NCI-H2196 treated with DMSO at 0.1 percent for 48 hours (cell line): ENCODE measurements around the gene TMEM150C.
"Not testable (repeated sequence)": the region's sequence is repeated elsewhere in the genome, so short reads cannot be mapped to it uniquely, and the experiment has no call there.

Source experiments
- DNase-seq: peaks from one replicate; lab custom pipeline; 2025; ENCODE audit not compliant: unreplicated experiment; lab: John Stamatoyannopoulos, UW

The TMEM150C gene

DNA sequence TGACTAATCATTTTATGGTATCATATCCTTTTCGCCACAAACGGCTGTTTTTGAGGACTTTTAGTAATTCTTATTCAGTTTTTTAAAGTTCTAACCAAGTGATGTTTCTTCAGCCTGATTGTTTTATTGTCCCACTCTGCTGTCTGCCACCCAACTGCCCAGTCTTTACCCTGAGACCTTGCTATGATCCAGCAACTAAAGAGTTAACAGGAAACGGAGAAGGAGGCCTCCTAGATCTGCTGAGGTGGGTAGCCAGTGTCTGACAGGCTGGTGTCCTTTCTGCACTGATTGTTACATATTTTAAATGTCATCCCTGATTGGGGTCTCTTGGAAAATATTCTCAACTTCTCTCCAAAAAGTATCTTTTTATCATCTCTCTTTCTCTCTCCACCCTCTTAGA, 7.9 kb upstream of the TMEM150C start:
- DNase-seq = no peak

DNA sequence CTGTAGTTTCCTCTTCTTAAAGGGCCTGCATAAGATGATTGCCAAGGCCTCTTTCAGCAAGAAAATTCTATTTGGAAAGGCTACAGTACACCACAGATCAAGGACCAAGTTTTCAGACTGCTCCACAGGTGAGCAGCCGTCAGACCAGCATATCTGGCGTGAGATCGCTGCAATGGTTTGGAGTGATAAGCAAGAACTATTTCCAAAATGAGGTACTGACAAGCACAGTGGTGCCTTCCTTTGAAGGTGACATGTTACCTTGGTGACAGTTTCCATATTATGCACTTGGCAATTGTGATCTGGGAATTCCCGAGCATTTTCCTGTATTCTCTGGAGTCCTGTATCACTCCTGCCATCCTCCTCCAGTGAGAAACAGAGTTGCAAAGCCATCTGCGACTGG, 7.3 kb upstream of the TMEM150C start:
- no peak for DNase-seq

DNA sequence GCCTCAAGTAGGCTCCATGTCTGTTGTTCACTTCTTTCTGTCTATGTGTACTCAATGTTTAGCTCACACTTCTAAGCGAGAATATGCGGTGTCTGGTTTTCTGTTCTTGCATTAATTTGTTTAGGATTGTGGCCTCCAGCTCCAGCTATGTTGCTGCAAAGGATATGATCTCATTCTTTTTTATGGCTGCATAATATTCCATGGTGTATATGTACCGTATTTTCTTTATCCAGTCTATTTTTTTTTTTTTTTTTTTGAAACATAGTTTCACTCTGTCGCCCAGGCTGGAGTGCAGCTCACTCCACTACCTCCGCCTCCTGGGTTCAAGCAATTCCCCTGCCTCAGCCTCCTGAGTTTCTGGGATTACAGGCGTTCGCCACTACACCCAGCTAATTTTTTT, 5.7 kb upstream of the TMEM150C start:
- no peak for DNase-seq

DNA sequence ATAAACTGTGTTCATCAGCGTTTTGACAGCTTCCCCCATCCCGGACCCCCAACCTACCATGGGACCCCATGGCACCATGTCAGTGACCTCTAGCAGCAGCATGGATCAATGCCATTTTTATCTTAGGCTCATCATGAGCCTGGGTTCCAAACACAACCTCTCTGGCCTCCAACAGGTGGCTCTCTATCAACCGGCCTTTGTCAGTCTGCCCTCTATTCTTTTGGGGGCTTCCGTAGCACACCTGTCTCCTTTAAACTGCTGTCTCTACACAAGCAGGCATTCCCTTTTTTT, 721 bp upstream of the TMEM150C start:
- DNase-seq = no peak

DNA sequence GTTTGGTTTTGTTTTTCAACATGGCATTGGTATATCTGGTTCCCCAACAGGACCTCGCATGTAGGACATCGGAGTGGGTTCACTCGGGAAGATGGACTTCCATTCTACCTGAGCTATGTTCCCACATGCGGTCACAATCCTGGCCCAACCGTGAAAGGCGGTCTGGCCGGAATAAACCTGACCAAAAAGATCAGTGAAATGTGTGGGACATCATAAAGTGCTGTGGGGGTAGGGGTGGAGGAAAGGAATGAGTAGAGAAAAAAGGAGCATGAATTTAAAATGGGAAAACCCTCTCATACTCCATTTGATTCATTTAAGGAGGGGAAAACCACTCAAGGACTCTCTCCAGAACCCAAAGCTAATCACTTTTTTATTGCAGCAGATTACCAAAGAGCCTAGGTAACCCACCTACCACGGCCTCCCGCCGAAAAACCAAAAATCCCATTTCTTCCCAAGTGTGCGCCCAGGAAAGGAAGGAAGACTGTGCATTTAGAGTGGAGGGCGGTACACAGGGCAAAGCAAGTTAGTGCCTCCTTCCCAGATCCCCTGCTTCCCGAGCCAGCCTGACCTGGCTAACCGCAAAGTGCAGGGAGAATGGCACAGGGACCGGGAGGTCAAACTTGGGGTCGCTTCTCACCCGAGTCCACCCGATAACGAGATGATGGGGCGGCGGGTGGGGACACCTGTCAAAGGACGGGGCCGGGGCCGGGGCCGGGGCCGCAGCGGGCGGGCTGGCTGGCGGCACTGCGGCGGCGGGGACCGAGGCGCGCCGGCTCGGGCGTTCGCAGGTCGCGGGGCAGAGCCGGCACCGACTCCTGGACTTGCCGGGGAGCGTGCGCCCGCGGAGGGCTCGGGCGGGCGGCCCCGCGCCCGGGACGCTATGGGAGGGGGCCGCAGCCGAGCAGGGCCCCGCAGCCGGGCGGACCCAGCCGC, 669 bp downstream of the TMEM150C start:
- DNase-seq = no peak

DNA sequence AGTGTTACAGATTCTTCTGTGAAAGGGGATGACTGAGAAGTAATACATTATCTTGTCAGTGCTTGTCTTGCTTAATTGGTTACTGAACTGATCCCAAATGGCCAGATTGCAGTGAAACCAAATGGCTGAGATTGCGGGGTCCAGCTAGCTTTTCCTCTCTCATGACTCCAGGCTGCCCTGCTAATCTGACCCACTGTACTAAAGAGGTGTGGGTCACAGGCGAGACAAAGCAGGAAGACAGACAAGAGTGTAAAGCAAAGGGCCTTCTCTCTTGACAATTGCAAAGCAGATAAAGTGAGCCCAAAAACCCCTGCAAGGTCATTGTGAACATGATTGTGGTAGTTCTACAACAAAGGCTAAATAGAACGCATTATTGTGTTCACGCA, 2.1 kb downstream of the TMEM150C start:
- DNase-seq = no peak

DNA sequence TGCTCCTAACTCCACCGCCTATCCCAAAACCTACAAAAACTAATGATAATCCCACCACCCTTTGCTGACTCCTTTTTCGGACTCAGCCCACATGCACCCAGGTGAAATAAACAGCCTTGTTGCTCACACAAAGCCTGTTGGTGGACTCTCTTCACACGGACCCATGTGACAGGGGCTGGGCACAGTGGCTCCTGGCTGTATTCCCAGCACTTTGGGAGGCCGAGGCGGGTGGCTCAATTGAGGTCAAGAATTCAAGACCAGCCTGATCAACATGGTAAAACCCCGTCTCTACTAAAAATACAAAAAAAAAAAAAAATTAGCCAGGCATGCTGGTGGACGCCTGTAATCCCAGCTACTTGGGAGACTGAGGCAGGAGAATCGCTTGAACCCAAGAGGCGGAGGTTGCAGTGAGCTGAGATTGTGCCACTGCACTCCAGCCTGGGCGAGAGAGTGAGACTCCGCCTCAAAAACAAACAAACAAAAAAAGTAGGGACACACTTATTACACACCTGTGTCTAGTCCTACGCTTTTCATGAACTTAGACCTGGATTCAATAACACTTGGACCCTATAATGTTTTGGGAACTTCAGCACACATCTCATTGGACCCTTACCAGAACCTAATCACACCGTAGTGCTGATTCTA, 2.6 kb downstream of the TMEM150C start:
- not testable (repeated sequence) for DNase-seq

DNA sequence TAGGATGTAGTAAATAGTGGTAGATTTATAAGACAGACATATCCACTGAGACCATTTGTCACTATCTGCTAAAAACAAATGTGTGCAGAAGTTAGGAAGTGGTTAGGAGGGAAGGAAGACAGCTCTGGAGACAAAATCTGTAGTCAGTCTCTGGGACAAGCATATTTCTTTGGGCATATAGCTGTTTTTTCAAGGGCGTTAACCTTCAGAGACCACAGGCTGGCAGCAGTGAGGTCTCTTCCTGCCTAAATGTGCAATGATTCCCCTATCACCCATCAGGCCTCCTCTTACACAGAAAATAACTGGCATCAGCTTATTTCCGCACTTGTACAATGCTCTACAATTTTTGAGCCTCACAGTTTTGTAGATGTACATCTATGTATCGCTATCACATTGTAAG, 6.5 kb downstream of the TMEM150C start:
- DNase-seq = no peak

- DNase-seq = no peak
Observed at GRCh38 chr4:82553020-82553419, 8.8 kb downstream of the TMEM150C start.

DNA sequence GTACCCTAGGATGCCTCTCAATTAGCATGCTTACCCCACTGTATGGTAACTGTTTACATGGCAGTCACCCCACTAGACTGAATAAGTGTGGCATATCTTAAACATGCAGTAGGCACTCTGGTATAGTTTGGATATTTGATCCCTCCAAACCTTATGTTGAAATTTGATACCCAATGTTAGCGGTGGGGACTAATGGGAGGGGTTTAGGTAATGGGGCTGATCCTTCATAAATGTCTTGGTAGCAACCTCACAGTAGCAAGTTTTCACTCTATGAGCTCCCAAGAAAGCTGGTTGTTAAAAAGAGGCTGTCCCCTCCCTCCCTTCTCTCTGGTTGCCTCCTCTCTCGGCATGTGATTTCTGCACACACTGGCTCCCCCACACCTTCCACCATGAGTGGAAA, 10.1 kb downstream of the TMEM150C start:
- no peak for DNase-seq

DNA sequence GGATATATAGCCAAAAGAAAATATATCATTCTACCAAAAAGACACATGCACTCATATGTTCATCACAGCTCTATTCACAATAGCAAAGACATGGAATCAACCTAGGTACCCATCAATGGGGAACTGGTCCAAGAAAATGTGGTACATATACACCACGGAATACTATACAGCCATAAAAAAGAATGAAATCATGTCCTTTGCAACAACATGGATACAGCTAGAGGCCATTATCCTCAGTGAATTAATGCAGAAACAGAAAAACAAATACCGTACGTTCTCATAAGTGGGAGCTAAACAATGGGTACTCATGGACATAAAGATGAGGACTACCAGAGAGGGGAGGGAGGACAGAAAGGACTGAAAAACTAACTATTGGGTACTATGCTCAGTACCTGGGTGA, 13.9 kb downstream of the TMEM150C start:
- not testable (repeated sequence) for DNase-seq

DNA sequence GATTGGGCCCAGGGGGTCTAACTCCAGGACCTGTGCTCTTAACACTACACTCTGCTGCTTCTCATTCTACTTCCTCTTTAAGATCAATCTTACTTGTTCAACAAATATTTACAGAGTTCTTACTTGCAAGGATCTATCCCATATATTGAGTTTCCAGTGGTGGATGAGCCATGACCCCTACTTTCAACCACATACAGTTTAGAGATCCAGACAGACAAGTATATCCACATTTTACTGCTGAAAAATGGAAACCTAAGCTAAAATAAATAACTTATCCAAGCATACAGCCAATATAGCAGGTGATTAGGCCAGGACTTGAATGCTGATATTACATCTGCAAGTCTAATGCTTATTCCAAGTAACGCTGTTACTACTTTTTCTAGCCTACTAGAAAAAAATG, 18.7 kb downstream of the TMEM150C start:
- DNase-seq = peak; percentile 7

- no peak for DNase-seq
Observed at GRCh38 chr4:82542642-82543041, 19.1 kb downstream of the TMEM150C start.

DNA sequence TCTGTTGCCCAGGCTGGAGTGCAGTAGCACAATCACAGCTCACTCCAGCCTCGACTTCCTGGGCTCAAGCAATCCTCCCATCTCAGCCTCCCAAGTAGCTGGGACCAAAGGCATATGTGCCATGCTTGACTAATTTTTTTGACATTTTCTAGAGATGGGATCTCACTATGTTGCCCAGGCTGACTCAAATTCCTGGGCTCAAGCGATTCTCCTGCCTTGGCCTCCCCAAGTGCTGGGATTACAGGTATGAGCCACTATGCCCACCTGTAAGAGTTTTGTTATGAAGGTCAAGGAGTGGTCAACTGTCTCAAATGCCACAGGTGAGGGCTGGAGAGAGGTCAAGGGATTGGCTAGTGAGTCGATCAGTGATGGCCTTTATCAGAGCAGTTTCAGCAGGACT, 32.5 kb downstream of the TMEM150C start:
- no peak for DNase-seq

GRCh38 chr4:82528868-82529267, 32.9 kb downstream of the TMEM150C start:
- DNase-seq = no peak

- no peak for DNase-seq
Observed at GRCh38 chr4:82528074-82528473, 33.7 kb downstream of the TMEM150C start.

GRCh38 chr4:82525307-82525911, 36.4 kb downstream of the TMEM150C start:
- no peak for DNase-seq

DNA sequence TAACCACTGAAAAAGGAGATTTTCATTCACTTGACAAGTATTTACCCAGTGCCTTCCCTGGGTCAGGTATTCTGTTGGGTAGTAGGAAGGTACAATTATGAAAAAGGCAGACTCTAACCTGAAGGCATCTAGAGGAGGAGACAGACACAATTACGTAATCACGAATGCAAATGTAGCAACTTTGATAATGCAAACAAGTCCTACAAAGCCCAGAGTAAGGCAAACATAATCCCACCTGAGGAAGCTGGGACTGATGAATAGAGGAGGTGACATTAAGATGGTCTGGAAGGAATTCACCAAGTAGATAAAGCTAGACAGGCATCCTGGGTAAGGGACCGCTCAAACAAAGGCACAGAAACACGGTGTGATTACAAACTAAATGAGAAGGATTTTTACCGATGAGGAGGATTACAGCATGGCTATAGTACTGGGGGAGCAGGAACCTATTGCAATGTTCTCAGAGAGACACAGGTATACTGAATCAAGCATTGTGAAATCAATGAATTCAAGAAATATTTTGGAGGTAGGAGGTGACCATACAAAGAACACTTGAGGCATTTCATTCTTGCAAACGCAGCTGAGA, 37.1 kb downstream of the TMEM150C start:
- DNase-seq = no peak

DNA sequence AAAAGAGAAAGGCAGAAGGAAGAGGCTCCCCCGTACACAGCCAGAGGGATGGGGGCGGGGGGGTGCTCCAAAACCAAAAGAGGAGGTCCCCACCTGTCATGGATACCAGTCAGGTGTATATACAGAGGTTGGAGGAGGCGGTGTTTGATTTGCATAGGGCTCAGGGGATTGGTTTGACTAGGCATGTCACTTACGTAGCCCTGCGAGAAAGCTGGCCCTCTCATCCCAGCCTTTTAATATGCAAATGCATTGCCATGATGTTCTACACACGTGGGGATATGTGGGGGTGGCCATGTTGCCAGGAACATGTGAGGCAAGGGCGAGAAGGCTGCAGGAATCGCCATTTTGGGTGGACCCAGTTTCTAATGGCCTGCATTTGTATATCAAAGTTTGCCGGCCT, 38.6 kb downstream of the TMEM150C start:
- no peak for DNase-seq

DNA sequence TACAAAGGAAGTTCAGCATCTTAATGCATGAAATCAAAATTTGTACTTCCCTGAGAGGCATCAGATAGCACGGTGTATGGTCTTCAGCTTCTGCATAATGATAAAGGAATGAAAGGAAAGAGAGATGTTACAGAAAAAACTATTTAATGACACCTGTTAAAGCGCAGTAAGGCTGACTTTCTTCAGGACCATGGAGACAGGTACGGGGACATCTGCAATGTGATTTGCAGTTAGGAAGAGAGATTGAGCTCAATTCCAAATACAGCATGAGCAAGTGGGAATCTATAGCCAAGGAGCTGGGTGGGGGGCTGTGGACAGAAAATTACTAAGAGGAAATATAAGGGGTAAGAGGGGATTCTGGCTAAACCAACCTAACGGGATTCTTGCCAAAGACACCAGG, 39.3 kb downstream of the TMEM150C start:
- no peak for DNase-seq

DNA sequence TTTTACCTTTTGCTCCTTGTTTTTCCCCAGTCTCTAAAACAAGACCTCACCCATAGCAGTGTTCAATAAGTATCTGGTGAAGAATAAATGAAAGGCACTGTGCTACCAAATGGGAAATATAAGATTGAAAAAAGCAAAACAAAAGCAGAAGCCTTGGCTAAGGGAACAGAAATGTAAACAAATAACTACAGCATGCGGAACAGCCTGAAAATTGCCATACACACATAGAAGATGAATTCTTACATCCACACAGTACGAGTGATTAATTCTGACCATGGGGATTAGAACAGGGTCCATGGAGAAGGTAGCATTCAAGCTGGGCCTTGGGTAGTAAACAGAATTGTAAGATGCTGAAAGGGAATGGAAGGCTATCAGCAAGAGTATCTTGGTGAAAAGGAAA, 40.5 kb downstream of the TMEM150C start:
- DNase-seq = no peak

GRCh38 chr4:82519776-82520175, 42.0 kb downstream of the TMEM150C start:
- no peak for DNase-seq
